Gastroesophageal sphincter (tissue), 3 donors: Measurements from ENCODE around the gene PALMD.

Experiments used
- CTCF ChIP-seq, 4 experiments: fragments of 200-600 bp in 2 of 4; fragments of 450-650 bp in 2 of 4; sonication (generic) in 1 of 4; IDR thresholded peaks; one replicate each; pipeline ENCODE4 v1.5.1; 2017 to 2019; ENCODE audit warnings: antibody characterized with exemption in 4 of 4, mild to moderate bottlenecking in 2 of 4, moderate library complexity in 2 of 4
- EP300 ChIP-seq: sonication (generic); formaldehyde crosslinking; IDR thresholded peaks from one replicate; pipeline ENCODE4 v1.6.1; 2017; ENCODE audit warnings: antibody characterized with exemption, mild to moderate bottlenecking

DNA sequence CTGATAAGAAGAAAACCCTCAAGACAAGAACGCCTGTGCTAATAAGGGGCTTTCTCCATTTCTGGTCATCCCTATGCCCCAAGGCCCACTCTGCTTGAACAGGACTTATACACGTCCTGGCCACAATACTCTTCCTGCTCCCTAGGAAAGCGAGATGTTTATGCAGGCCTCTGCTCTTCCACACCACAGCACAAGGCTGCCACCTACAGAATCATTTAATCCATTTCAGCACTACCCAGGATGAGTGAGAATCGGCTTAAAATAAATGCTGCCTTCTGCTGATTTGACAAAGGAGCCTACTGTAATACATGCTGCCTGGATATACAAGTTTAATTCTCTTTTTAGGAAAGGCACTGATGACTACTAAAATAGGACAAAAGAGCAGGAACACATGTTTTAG, 91.1 kb downstream of the PALMD start:
- TF ChIP-seq CTCF (IDR thresholded peaks at IDR 0.05), result peak; percentile 9 to 53 (median 24)
- TF ChIP-seq EP300, result no peak
